Neural cell (in vitro differentiated cells): Measurements from ENCODE around the gene MASTL. TPM values are rescaled to one million over a fixed set of nuclear protein-coding genes. Genes with fewer than 3 reads are reported as not detected.
A peak's percentile ranks its signal among the peaks of the same experiment; 100 is the strongest.

Source experiments
- H2AFZ ChIP-seq: fragments of 200-600, 300-800 bp; sonication (generic), shearing (Covaris generic); 2 replicates; pipeline ENCODE4 v1.6.0; 2014; ENCODE audit warnings: low read depth, mild to moderate bottlenecking, antibody characterized with exemption, low read length, moderate library complexity
- H3F3A ChIP-seq: fragments of 200-600 bp; shearing (Covaris generic); 2 replicates; pipeline ENCODE4 v1.6.1; 2016; ENCODE audit warnings: mild to moderate bottlenecking, moderate library complexity, mixed read lengths, antibody characterized with exemption, low read length; ENCODE audit not compliant: insufficient read depth, poor library complexity, severe bottlenecking
- H3K27ac ChIP-seq: fragments of 200-600, 300-800 bp; sonication (generic), shearing (Covaris generic); 2 replicates; pipeline ENCODE4 v1.5.1; 2014; ENCODE audit warnings: mild to moderate bottlenecking, low read length, moderate library complexity
- H3K27me3 ChIP-seq: fragments of 300-800, 200-600 bp; sonication (generic), shearing (Covaris generic); 2 replicates; pipeline ENCODE4 v1.6.0; 2014; ENCODE audit warnings: mild to moderate bottlenecking, low read depth, low read length, moderate library complexity; ENCODE audit not compliant: insufficient read depth
- H3K36me3 ChIP-seq: fragments of 300-800, 200-600 bp; sonication (generic), shearing (Covaris generic); 2 replicates; pipeline ENCODE4 v1.5.1; 2014; ENCODE audit warnings: mild to moderate bottlenecking, antibody characterized with exemption, low read length, moderate library complexity; ENCODE audit not compliant: insufficient read depth
- H3K4me2 ChIP-seq: fragments of 300-800, 200-600 bp; sonication (generic), shearing (Covaris generic); 2 replicates; pipeline ENCODE4 v1.6.0; 2014; ENCODE audit warnings: mild to moderate bottlenecking, low read length
- H3K4me3 ChIP-seq: fragments of 300-800, 200-600 bp; sonication (generic), shearing (Covaris generic); 2 replicates; pipeline ENCODE4 v1.5.1; 2014; ENCODE audit warnings: mild to moderate bottlenecking, low read length, moderate library complexity
- H3K79me2 ChIP-seq: fragments of 200-600 bp; shearing (Covaris generic); replicated peaks from 2 replicates; pipeline ENCODE4 v1.6.0; 2014; ENCODE audit warnings: mild to moderate bottlenecking, low read length, moderate library complexity; ENCODE audit not compliant: insufficient read depth
- H3K9ac ChIP-seq: fragments of 300-800, 200-600 bp; sonication (generic), shearing (Covaris generic); 2 replicates; pipeline ENCODE4 v1.6.1; 2016; ENCODE audit warnings: mild to moderate bottlenecking, low read length, mixed read lengths
- H3K9me2 ChIP-seq: fragments of 200-600 bp; shearing (Covaris generic); 2 replicates; pipeline ENCODE4 v1.6.1; 2016; ENCODE audit warnings: mild to moderate bottlenecking, low read length, mixed read lengths; ENCODE audit not compliant: insufficient read depth
- H3K9me3 ChIP-seq: fragments of 200-600, 300-800 bp; sonication (generic), shearing (Covaris generic); 2 replicates; pipeline ENCODE4 v1.6.1; 2016; ENCODE audit warnings: mild to moderate bottlenecking, mixed run types, low read length, moderate library complexity, mixed read lengths
- H4K20me1 ChIP-seq: fragments of 200-600 bp; shearing (Covaris generic); 2 replicates; pipeline ENCODE4 v1.6.1; 2016; ENCODE audit warnings: mild to moderate bottlenecking, mixed run types; ENCODE audit not compliant: insufficient read depth
- EP300 ChIP-seq: fragments of 450-650 bp; conservative IDR thresholded peaks from 2 replicates; pipeline ENCODE4 v1.6.1; 2014; ENCODE audit warnings: antibody characterized with exemption, mild to moderate bottlenecking, moderate library complexity; ENCODE audit not compliant: poor library complexity, severe bottlenecking
- EZH2 ChIP-seq: fragments of 200-600, 300-800 bp; shearing (Covaris generic), sonication (generic); IDR thresholded peaks from 2 replicates; pipeline ENCODE4 v1.6.1; 2014; ENCODE audit warnings: antibody characterized with exemption, low read length, borderline replicate concordance, mild to moderate bottlenecking; ENCODE audit not compliant: insufficient read depth, poor library complexity, severe bottlenecking
- MXI1 ChIP-seq: fragments of 450-650 bp; conservative IDR thresholded peaks from 2 replicates; pipeline ENCODE4 v1.6.1; 2014; ENCODE audit warnings: antibody characterized with exemption, mild to moderate bottlenecking; ENCODE audit not compliant: poor library complexity, severe bottlenecking
- POLR2AphosphoS5 ChIP-seq: IDR thresholded peaks from 2 replicates; pipeline ENCODE4 v1.6.1; 2012
- RAD21 ChIP-seq: fragments of 450-650 bp; conservative IDR thresholded peaks from 2 replicates; pipeline ENCODE4 v1.6.1; 2014; ENCODE audit warnings: antibody characterized with exemption, mild to moderate bottlenecking, moderate library complexity
- REST ChIP-seq: IDR thresholded peaks from 2 replicates; pipeline ENCODE4 v1.6.1; 2012; ENCODE audit warnings: borderline replicate concordance
- SMC3 ChIP-seq: fragments of 450-650 bp; conservative IDR thresholded peaks from 2 replicates; pipeline ENCODE4 v1.6.1; 2014; ENCODE audit warnings: antibody characterized with exemption, mild to moderate bottlenecking, moderate library complexity; ENCODE audit not compliant: poor library complexity
- TAF1 ChIP-seq: IDR thresholded peaks from 2 replicates; pipeline ENCODE4 v1.6.1; 2012; ENCODE audit warnings: low read depth
- polyA plus RNA-seq: library from polyadenylated mRNA; depleted of rRNA; stranded (reverse); fragments of >200 nt; gene quantifications from 2 replicates; pipeline ENCODE4 v1.2.3, GENCODE V29; 2014
- TF ChIP-seq, protein P1 (sequence below): fragments of 450-650 bp; IDR thresholded peaks from 2 replicates; pipeline ENCODE4 v1.5.1; 2014; ENCODE audit warnings: antibody characterized with exemption, mild to moderate bottlenecking, moderate library complexity; ENCODE audit not compliant: poor library complexity, severe bottlenecking

Gene MASTL
- polyA plus RNA-seq, 1 donor from 2014 or later = 7.1 TPM

DNA sequence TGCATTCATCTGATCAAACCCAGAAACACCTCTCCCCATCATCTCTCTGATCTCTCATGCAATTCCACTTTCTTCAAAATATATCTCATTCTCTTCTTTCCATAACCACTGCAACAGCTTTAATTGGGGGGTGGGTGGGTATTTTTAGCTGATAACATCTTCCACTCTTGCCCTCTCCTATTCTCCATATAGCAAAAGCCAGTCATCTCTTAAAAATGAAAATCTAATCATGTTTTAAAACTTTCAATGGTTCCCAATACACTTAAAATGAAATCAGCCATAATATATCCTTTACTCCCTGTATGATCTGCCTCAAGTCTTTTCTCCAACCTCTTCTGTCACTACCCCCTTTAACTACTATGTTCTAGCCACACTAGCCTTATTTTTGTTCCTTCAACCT lies 2.5 kb upstream of the MASTL start:
- no peak overlapping the region for H2AFZ ChIP-seq
- peak overlapping the region; percentile 83 for H3K4me2 ChIP-seq
- H3K9me3 ChIP-seq = no peaks in the 10 kb centered on the region
- H3K79me2 ChIP-seq = peaks cover 69% of the 10 kb centered on the region
- peaks cover 6% of the 10 kb centered on the region for H3K36me3 ChIP-seq
- H3K4me3 ChIP-seq = peak overlapping the region; percentile 98
- H3K9me2 ChIP-seq = no peaks in the 10 kb centered on the region
- TF ChIP-seq EZH2 = no peak
- no peak for TF ChIP-seq EP300
- TF ChIP-seq RAD21 = no peak
- TF ChIP-seq POLR2AphosphoS5 = no peak
- TF ChIP-seq REST = no peak
- no peak for TF ChIP-seq SMC3
- TF ChIP-seq TAF1 = no peak
- TF ChIP-seq, protein P1, sequence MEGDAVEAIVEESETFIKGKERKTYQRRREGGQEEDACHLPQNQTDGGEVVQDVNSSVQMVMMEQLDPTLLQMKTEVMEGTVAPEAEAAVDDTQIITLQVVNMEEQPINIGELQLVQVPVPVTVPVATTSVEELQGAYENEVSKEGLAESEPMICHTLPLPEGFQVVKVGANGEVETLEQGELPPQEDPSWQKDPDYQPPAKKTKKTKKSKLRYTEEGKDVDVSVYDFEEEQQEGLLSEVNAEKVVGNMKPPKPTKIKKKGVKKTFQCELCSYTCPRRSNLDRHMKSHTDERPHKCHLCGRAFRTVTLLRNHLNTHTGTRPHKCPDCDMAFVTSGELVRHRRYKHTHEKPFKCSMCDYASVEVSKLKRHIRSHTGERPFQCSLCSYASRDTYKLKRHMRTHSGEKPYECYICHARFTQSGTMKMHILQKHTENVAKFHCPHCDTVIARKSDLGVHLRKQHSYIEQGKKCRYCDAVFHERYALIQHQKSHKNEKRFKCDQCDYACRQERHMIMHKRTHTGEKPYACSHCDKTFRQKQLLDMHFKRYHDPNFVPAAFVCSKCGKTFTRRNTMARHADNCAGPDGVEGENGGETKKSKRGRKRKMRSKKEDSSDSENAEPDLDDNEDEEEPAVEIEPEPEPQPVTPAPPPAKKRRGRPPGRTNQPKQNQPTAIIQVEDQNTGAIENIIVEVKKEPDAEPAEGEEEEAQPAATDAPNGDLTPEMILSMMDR = no peak
- no peak for TF ChIP-seq MXI1
- no peaks in the 10 kb centered on the region for H3K27me3 ChIP-seq
- no peaks in the 10 kb centered on the region for H4K20me1 ChIP-seq
- H3K9ac ChIP-seq = peak overlapping the region; percentile 97
- H3K27ac ChIP-seq = peak overlapping the region; percentile 99
- peaks cover 9% of the 10 kb centered on the region for H3F3A ChIP-seq

- peaks cover 69% of the 10 kb centered on the region for H3K79me2 ChIP-seq
- no peaks in the 10 kb centered on the region for H3K27me3 ChIP-seq
- no peaks in the 10 kb centered on the region for H3K9me2 ChIP-seq
- no peaks in the 10 kb centered on the region for H4K20me1 ChIP-seq
- peaks cover 9% of the 10 kb centered on the region for H3F3A ChIP-seq
- peak overlapping the region; percentile 98 for H2AFZ ChIP-seq
- H3K27ac ChIP-seq = peak overlapping the region; percentile 99
- H3K4me2 ChIP-seq = peak overlapping the region; percentile 83
- peaks cover 5% of the 10 kb centered on the region for H3K36me3 ChIP-seq
- peak overlapping the region; percentile 97 for H3K9ac ChIP-seq
- peak overlapping the region; percentile 98 for H3K4me3 ChIP-seq
- TF ChIP-seq MXI1 (no peak), POLR2AphosphoS5 (no peak), SMC3 (no peak), RAD21 (no peak), REST (no peak), EP300 (no peak), TAF1 (no peak), EZH2 (no peak)
- TF ChIP-seq, protein P1 = no peak
- H3K9me3 ChIP-seq = no peaks in the 10 kb centered on the region
Observed at GRCh38 chr10:27153329-27153728, 1.8 kb upstream of the MASTL start.
